Measurements from ENCODE around the gene FRMD7. TPM values are rescaled to one million over a fixed set of nuclear protein-coding genes. Genes with fewer than 3 reads are reported as not detected.

The FRMD7 gene
- total and polyA plus RNA-seq, 2 of the 13 experiments (the other 11 are each of a cell fraction or from before 2014, with no cell fraction given), result 0.04 TPM; not detected in 1

- Histone ChIP-seq H4K20me1 (ENCODE audit: insufficient read depth, low read length) (0 out of 2 replicates have a peak, but pooled peaks cover 2% of the 10 kb centered on the region), H3K4me1 (ENCODE audit: insufficient read depth, low read length) (peaks cover 12% of the 10 kb centered on the region), H3K9ac (ENCODE audit: insufficient read depth, low read depth, low read length) (no peak overlapping the region), H3K27ac (ENCODE audit: extremely low read length, insufficient read depth, low read length) (no peak overlapping the region), H3K36me3 (replicated peaks in 1 of 2; ENCODE audit: control insufficient read depth in 1 of 2, insufficient read depth in 2 of 2, low read length in 2 of 2) (no peaks in the 10 kb centered on the region), H3K4me2 (ENCODE audit: low read depth, low read length) (no peak overlapping the region), H3K9me3 (ENCODE audit: low read length) (no peaks in the 10 kb centered on the region), H3K4me3 (replicated peaks in 1 of 3; ENCODE audit: insufficient read depth in 1 of 3, low read depth in 2 of 3, low read length in 3 of 3) (no peak overlapping the region), H3K27me3 (ENCODE audit: control insufficient read depth in 1 of 2, insufficient read depth in 2 of 2, low read length in 2 of 2) (no peaks in the 10 kb centered on the region), H2AFZ (ENCODE audit: low read length) (no peak overlapping the region), H3K79me2 (ENCODE audit: insufficient read depth, low read length) (peaks cover 50% of the 10 kb centered on the region)
- POLR2A ChIA-PET, result no interaction called here
- TF ChIP-seq HDAC6 (IDR thresholded peaks at IDR 0.05; ENCODE audit: low read depth, low read length) (no peak), FUBP1 (CRISPR knock-in tag; IDR thresholded peaks at IDR 0.05; ENCODE audit: borderline replicate concordance) (no peak), ZNF367 (CRISPR knock-in tag; IDR thresholded peaks at IDR 0.05; ENCODE audit: borderline replicate concordance) (no peak), KLF6 (CRISPR knock-in tag; IDR thresholded peaks at IDR 0.05) (no peak), ZZZ3 (CRISPR knock-in tag; IDR thresholded peaks at IDR 0.05; ENCODE audit: borderline replicate concordance) (no peak), FOXJ3 (CRISPR knock-in tag; IDR thresholded peaks at IDR 0.05; ENCODE audit: borderline replicate concordance) (no peak), ZNF564 (CRISPR knock-in tag; IDR thresholded peaks at IDR 0.05) (no peak), SPEN (CRISPR knock-in tag; IDR thresholded peaks at IDR 0.05; ENCODE audit: low read depth) (no peak), ZNF710 (CRISPR knock-in tag; IDR thresholded peaks at IDR 0.05; ENCODE audit: borderline replicate concordance) (no peak), ATF7-NPFF (CRISPR knock-in tag; IDR thresholded peaks at IDR 0.05; ENCODE audit: low read depth) (no peak), SIN3B (IDR thresholded peaks at IDR 0.05; ENCODE audit: low read length) (no peak), EZH2 (conservative IDR thresholded peaks at IDR 0.05; ENCODE audit: low read depth, low read length) (no peak), ZIK1 (CRISPR knock-in tag; IDR thresholded peaks at IDR 0.05; ENCODE audit: borderline replicate concordance, low read depth) (no peak), ZNF891 (CRISPR knock-in tag; IDR thresholded peaks at IDR 0.05) (no peak), MATR3 (CRISPR knock-in tag; IDR thresholded peaks at IDR 0.05) (no peak)
- TF ChIP-seq, protein P1, sequence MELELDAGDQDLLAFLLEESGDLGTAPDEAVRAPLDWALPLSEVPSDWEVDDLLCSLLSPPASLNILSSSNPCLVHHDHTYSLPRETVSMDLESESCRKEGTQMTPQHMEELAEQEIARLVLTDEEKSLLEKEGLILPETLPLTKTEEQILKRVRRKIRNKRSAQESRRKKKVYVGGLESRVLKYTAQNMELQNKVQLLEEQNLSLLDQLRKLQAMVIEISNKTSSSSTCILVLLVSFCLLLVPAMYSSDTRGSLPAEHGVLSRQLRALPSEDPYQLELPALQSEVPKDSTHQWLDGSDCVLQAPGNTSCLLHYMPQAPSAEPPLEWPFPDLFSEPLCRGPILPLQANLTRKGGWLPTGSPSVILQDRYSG (CRISPR knock-in tag; IDR thresholded peaks at IDR 0.05), result no peak
- TF ChIP-seq, protein P2, sequence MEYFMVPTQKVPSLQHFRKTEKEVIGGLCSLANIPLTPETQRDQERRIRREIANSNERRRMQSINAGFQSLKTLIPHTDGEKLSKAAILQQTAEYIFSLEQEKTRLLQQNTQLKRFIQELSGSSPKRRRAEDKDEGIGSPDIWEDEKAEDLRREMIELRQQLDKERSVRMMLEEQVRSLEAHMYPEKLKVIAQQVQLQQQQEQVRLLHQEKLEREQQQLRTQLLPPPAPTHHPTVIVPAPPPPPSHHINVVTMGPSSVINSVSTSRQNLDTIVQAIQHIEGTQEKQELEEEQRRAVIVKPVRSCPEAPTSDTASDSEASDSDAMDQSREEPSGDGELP (IDR thresholded peaks at IDR 0.05; ENCODE audit: borderline replicate concordance, low read depth), result no peak
- DNase-seq (ENCODE audit: low spot score) (no peak), FAIRE-seq (no peak), ATAC-seq (no peak)
- in situ Hi-C loops (cut with HindIII; ENCODE audit: extremely low pct_ligation_motif_present, low pct_unique_long_range_greater_than_20kb), result no loop called here
- no TSS peak for BruUV-seq (replicated peaks)
- WGBS (ENCODE audit: low lambda C conversion rate), result 94% methylated on average over 4 of the region's 4 CpGs
- CTCF ChIA-PET (ENCODE audit: low intra/inter-chr PET ratio, low total read pairs), result no interaction called here
- intact Hi-C loops (cut with micrococcal nuclease; ENCODE audit: unreplicated experiment), result no loop called here
These were observed 86.8 kb downstream of the FRMD7 start for GRCh38 chrX:132041015-132041414.
